A673 (cell line): ENCODE measurements around the gene C10orf62.

Experiments used
- EZH2 ChIP-seq: fragments of 200-600 bp; sonication (generic); IDR thresholded peaks from 2 replicates; pipeline ENCODE4 v1.6.1; 2017; ENCODE audit warnings: borderline replicate concordance, low read depth, mild to moderate bottlenecking, mixed read lengths, antibody characterized with exemption, low read length; ENCODE audit not compliant: poor library complexity, severe bottlenecking
- TF ChIP-seq, protein P1 (sequence below): fragments of 300-800, 200-600 bp; sonication (generic); conservative IDR thresholded peaks from 2 replicates; pipeline ENCODE4 v1.5.1; 2017; ENCODE audit warnings: low read depth, mild to moderate bottlenecking, antibody characterized with exemption, low read length, moderate library complexity, mixed read lengths

DNA sequence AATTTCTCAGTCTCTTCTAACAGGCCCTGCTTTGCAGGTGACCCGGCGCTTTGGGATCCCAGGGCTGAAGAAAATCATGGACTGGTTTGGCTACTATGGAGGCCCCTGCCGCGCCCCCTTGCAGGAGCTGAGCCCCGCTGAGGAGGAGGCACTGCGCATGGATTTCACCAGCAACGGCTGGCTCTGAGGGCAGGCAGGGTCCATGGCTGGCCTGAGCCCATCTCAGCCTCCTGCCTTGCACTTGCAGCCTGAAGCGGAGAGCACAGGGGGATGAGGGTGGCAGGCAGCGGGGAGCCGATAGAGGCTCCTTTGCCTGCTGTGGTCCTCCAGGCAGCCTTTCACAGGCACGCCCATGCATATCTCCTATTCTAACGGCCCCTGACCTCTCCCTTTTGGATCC lies 22.0 kb downstream of the C10orf62 start:
- TF ChIP-seq, protein P1, sequence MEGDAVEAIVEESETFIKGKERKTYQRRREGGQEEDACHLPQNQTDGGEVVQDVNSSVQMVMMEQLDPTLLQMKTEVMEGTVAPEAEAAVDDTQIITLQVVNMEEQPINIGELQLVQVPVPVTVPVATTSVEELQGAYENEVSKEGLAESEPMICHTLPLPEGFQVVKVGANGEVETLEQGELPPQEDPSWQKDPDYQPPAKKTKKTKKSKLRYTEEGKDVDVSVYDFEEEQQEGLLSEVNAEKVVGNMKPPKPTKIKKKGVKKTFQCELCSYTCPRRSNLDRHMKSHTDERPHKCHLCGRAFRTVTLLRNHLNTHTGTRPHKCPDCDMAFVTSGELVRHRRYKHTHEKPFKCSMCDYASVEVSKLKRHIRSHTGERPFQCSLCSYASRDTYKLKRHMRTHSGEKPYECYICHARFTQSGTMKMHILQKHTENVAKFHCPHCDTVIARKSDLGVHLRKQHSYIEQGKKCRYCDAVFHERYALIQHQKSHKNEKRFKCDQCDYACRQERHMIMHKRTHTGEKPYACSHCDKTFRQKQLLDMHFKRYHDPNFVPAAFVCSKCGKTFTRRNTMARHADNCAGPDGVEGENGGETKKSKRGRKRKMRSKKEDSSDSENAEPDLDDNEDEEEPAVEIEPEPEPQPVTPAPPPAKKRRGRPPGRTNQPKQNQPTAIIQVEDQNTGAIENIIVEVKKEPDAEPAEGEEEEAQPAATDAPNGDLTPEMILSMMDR = no peak
- no peak for TF ChIP-seq EZH2
